ENCODE data around the gene PWP2. TPM values are rescaled to one million over a fixed set of nuclear protein-coding genes. Genes with fewer than 3 reads are reported as not detected.

Gene PWP2
- total RNA-seq, 1 experiment from 2014 or later, result 1.4 TPM

DNA sequence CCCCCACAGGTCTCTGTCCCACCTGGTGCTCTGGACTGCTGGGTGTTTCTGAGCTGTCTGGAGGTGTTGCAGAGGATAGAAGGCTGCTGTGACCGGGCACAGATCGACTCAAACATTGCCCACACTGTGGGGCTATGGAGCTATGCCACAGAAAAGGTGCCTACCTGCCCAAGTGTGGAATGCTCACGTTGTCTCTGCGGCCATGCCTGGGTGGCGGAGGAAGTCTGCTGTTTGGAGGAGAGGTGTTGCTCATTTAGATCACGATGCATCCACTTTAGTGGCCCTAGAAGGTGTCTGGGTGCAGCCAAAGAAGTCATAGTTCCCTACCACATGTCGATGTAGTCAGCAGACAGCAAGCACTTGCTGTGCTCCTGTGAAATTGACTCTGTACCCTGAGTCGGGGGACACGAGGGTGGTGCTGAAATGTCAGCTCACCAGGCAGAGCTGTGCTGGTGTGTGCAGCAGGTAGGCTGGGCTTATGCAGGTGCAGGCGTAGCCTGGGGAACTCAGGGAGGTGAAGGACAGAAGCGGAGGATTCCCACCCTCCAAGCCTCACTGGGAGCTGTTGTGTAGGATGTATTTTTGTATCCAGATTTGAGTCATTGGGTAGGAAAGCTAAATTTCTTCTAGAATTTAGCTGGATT is 32.8 kb upstream of the PWP2 start:
- Histone ChIP-seq H3K27ac (no peak overlapping the region), H3K36me3 (peaks cover 21% of the 10 kb centered on the region), H3K4me1 (no peaks in the 10 kb centered on the region), H3K9me3 (replicated peaks) (no peaks in the 10 kb centered on the region), H3K4me3 (no peak overlapping the region), H3K27me3 (no peaks in the 10 kb centered on the region)
- no peak for DNase-seq

DNA sequence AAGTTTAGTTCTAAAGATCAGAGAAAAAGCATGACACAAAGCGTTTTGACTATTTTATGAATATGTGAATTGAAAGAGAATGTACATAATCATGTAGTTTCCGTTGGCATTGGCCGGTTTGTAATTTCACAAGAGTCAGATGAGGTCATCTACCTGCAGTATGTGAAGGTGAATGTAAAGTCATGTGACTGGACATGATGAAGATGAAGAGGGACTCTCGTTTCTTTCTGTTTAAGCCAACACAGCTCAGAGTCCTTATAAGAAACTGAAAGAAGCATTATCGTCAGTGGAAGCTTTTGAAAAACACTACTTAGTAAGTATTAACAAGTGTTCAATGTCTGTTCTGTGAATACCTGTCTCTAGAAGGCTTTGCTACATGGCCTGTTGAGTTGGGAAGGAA is 30.9 kb upstream of the PWP2 start:
- no peaks in the 10 kb centered on the region for H3K4me1 ChIP-seq
- no peak overlapping the region for H3K27ac ChIP-seq
- DNase-seq, result no peak
- no peak overlapping the region for H3K4me3 ChIP-seq
- H3K9me3 ChIP-seq (replicated peaks), result no peaks in the 10 kb centered on the region
- peaks cover 22% of the 10 kb centered on the region for H3K36me3 ChIP-seq
- no peaks in the 10 kb centered on the region for H3K27me3 ChIP-seq

DNA sequence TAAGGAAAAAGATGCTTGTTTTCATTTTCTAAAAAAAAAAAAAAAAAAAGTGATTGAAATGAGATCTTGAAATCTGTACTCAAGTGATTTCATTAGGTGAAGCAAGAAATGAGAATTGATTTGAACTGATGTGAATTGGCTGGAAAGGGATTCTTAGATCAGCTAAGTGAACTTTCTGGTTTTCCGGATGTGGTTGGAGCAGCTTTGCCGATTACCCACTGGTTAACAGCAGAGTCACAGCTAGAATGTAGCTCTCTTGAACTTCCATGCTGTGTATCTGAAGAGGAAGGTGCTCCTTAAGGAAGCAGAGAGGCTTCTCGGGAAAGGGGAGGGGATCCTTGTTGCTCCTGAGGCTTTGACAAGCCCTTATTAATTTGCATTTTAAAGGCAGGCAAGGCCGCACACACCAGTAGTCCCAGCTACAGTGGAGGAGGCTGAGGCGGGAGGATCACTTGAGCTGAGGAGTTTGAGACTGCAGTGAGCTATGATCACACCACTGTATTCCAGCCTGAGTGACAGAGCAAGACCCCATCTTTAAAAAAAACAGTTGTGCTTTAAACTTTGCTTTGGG is 28.7 kb upstream of the PWP2 start:
- Histone ChIP-seq H3K9me3 (replicated peaks) (no peaks in the 10 kb centered on the region), H3K27ac (no peak overlapping the region), H3K4me3 (no peak overlapping the region), H3K27me3 (no peaks in the 10 kb centered on the region), H3K36me3 (peaks cover 26% of the 10 kb centered on the region), H3K4me1 (no peaks in the 10 kb centered on the region)
- no peak for DNase-seq

DNA sequence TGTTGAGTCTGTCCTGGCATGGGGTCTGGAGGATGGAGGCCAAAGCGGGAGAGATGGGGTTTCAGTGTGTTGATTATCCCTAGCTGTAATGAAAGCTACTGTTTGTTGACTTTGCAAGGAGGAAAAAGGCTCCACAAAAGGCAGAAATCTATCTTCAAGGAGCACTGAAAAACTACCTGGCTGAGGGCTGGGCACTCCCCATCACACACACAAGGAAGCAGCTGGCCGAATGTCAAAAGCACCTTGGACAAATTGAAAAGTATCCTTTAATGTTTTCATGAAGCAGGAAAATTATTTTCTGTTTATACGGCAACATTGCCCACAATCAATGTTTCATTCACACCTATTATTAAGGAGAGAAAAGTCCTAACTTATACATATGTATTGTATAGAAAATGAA is 27.8 kb upstream of the PWP2 start:
- no peak overlapping the region for H3K4me3 ChIP-seq
- no peak for DNase-seq
- H3K27me3 ChIP-seq, result no peaks in the 10 kb centered on the region
- no peak overlapping the region for H3K27ac ChIP-seq
- no peaks in the 10 kb centered on the region for H3K4me1 ChIP-seq
- H3K9me3 ChIP-seq (replicated peaks), result no peaks in the 10 kb centered on the region
- peaks cover 31% of the 10 kb centered on the region for H3K36me3 ChIP-seq

DNA sequence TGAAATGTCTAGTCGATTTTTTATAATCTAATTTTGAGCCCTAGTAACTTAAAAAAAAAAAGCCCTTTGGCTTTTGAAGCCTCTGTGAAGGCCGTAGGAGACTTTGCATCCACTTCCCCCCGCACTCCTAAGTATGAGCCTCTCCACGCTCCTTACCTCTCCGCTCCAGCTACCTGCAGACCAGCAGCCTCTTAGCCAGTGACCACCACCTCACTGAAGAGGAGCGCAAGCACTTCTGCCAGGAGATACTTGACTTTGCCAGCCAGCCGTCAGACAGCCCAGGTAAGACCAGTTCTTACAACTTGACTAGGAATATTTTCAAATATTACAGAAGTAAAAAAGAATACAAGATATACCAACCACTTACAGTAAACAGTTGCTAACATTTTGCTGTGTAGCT is 27.4 kb upstream of the PWP2 start:
- DNase-seq, result no peak
- Histone ChIP-seq H3K27me3 (no peaks in the 10 kb centered on the region), H3K4me3 (no peak overlapping the region), H3K36me3 (peaks cover 31% of the 10 kb centered on the region), H3K9me3 (replicated peaks) (no peaks in the 10 kb centered on the region), H3K4me1 (no peaks in the 10 kb centered on the region), H3K27ac (no peak overlapping the region)

DNA sequence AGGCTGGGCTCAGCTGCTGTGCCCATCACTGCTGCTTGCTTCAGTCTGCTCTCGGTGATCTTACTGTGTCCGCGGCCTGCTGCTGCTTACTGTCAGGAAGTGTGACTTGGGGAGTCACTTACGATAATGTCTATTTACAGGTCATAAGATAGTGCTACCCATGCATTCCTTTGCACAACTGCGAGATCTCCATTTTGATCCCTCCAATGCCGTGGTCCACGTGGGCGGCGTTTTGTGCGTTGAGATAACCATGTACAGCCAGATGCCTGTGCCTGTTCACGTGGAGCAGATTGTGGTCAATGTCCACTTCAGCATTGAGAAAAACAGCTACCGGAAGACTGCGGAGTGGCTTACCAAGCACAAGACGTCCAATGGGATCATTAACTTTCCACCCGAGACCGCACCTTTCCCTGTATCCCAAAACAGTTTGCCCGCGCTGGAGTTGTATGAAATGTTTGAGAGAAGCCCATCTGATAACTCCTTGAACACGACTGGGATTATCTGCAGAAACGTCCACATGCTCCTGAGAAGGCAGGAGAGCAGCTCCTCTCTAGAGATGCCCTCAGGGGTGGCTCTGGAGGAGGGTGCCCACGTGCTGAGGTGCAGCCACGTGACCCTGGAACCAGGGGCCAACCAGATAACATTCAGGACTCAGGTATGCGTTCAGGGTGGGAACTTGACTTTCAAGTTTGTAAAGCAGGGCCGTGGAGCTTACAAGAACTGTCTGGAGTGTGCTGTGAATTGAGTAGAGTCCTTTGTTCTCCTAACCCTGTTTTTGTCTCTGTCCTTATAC is 24.4 kb upstream of the PWP2 start:
- Histone ChIP-seq H3K27me3 (no peaks in the 10 kb centered on the region), H3K36me3 (peaks cover 18% of the 10 kb centered on the region), H3K27ac (no peak overlapping the region), H3K9me3 (replicated peaks) (no peaks in the 10 kb centered on the region), H3K4me1 (peaks cover 2% of the 10 kb centered on the region; the same call in 1 of the 2 replicates), H3K4me3 (no peak overlapping the region)
- no peak for DNase-seq

DNA sequence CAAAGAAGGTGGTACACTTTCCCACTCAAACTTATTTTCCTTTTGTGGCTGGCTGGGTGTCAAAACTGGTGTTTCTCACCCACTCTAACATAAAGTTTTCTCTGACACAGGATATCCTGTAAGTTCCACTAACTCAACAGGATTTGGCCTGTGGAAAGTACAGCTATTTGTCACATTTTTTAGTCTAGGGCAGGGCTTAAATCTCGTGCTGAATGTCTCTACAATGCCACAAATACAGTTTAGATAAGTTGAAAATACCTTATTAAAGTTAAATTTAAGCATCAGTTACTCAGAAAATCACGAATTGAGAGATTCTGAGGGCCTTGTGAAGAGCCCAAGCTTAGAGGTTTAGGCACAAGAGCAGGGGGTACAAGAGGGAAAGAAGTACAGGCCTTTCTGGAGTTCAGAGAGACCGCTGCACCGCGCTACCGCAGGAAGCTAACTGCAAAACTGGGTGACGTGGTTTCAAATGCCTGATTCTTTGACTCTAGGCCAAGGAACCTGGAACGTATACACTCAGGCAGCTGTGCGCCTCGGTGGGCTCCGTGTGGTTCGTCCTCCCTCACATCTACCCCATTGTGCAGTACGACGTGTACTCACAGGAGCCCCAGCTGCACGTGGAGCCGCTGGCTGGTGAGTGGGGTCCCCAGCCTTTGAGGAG is 23.4 kb upstream of the PWP2 start:
- H3K36me3 ChIP-seq, result peaks cover 15% of the 10 kb centered on the region
- H3K4me3 ChIP-seq, result no peak overlapping the region
- no peak for DNase-seq
- H3K9me3 ChIP-seq (replicated peaks), result no peaks in the 10 kb centered on the region
- peaks cover 2% of the 10 kb centered on the region; the same call in 1 of the 2 replicates for H3K4me1 ChIP-seq
- H3K27ac ChIP-seq, result no peak overlapping the region
- H3K27me3 ChIP-seq, result no peaks in the 10 kb centered on the region

DNA sequence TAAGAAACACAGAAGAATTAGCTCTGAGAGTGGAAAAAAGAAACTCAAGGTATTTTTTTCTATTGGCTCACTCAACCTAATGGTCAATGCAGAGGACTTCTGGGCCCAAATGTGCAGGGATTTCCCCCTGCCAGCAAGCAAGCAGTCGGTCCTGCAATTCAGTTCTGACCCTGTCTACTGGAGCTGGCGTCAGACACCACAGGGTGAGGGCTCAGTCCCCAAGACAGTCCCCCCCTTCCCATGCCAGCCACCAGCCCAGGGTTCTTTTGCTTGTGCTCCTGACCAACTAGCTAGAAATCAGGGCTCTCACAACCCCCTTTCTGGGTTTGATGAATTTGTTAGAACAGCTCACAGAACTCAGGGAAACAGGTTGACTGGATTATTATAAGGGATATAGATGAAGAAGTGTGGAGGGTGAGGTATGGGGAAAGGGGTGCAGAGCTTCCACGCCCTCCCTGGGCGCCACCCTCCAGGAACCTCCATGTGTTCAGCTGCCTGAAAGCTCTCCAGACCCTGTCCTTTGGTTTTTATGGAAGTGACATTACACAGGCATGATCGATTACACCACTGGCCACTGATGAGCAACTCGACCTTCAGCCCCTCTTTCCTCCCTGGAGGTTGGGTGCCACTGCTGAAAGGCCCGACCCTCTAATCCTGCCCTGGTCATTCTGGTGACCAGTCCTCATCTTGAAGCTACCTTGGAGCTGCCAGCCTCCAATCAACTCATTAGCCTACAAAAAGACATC is 22.5 kb upstream of the PWP2 start:
- peaks cover 2% of the 10 kb centered on the region; the same call in 1 of the 2 replicates for H3K4me1 ChIP-seq
- DNase-seq, result no peak
- peaks cover 16% of the 10 kb centered on the region for H3K36me3 ChIP-seq
- H3K27me3 ChIP-seq, result no peaks in the 10 kb centered on the region
- H3K27ac ChIP-seq, result no peak overlapping the region
- H3K9me3 ChIP-seq (replicated peaks), result no peaks in the 10 kb centered on the region
- no peak overlapping the region for H3K4me3 ChIP-seq

DNA sequence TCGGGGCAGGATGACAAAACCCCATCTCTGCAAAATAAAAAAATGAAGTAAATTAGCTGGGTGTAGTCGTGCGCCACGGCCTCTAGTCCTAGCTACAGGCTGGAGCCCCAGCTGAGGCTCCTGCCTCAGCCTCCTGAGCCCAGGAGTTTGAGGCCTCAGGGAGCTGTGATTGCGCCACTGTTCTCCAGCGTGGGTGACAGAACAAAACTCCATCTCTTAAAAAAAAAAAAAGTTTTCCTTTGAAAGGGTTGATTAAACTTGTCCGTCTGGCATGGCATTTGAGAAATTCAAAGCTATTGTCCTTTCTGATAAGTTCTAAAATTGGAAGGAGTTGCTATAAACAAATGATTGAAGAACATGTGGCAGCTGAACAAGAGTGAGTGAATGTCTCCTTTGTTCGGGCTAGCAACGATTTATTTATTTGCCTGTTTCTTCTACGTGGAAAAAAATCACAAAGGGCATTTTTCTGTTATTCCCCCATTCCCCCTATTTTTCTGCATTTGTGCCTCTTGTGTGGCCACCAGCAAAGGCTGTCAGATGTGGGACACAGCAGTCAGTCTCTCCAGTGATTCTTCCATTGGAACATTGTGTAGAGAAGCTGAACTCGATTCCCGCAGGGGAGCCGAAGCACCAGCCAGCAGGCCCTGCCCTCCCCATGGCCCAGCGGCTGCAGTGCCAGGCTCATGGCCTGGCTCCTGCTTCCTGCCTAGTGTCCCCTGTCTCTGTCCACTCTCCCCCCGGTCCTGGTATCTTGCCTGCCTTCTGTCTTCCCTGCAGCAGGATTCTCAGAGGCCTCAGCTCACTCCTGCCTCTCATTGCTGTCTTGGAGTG is 21.5 kb upstream of the PWP2 start:
- Histone ChIP-seq H3K9me3 (replicated peaks) (no peaks in the 10 kb centered on the region), H3K36me3 (peaks cover 26% of the 10 kb centered on the region; the same call in 1 of the 2 replicates), H3K27me3 (no peaks in the 10 kb centered on the region), H3K4me3 (no peak overlapping the region), H3K27ac (no peak overlapping the region; the same call in 1 of the 2 replicates), H3K4me1 (peaks cover 2% of the 10 kb centered on the region; the same call in 1 of the 2 replicates)
- DNase-seq, result peak in 1 of 2 experiments; percentile 19

DNA sequence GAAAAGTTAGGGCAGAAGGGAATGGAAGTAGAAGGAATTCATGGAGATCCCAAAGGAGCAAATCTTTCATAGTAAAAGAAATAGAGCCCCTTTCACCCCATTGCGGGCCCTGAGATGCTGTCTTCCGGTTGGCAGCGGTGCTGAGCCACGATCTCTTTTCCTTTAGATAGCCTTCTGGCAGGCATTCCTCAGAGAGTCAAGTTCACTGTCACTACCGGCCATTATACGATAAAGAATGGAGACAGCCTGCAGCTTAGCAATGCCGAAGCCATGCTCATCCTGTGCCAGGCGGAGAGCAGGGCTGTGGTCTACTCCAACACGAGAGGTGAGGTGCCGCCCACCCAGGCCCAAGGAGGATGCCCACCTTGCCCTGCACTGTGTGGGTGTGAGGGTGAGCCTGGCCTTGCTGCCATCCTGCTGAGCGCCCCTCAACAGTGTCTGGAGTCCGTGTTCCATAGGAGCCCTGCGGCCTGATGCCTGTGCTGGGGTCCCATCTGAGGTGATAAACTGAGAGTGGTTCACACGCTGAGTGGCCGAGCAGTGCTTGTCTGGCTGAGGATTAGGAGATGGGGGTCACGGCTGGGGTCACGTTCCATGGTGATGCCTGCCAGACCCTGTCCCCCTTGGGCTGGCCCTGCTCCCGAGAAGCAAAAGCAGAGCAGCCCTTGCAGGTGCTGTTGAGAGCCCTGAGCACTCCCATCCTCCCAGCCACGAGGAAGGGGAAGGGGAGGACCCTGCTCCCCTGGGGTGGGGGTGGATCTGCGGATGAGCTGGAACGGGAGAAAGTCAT is 20.4 kb upstream of the PWP2 start:
- Histone ChIP-seq H3K27me3 (no peaks in the 10 kb centered on the region), H3K9me3 (replicated peaks) (no peaks in the 10 kb centered on the region), H3K27ac (no peak overlapping the region), H3K4me3 (no peak overlapping the region), H3K4me1 (peaks cover 2% of the 10 kb centered on the region; the same call in 1 of the 2 replicates), H3K36me3 (peaks cover 23% of the 10 kb centered on the region; the same call in 1 of the 2 replicates)
- no peak for DNase-seq

DNA sequence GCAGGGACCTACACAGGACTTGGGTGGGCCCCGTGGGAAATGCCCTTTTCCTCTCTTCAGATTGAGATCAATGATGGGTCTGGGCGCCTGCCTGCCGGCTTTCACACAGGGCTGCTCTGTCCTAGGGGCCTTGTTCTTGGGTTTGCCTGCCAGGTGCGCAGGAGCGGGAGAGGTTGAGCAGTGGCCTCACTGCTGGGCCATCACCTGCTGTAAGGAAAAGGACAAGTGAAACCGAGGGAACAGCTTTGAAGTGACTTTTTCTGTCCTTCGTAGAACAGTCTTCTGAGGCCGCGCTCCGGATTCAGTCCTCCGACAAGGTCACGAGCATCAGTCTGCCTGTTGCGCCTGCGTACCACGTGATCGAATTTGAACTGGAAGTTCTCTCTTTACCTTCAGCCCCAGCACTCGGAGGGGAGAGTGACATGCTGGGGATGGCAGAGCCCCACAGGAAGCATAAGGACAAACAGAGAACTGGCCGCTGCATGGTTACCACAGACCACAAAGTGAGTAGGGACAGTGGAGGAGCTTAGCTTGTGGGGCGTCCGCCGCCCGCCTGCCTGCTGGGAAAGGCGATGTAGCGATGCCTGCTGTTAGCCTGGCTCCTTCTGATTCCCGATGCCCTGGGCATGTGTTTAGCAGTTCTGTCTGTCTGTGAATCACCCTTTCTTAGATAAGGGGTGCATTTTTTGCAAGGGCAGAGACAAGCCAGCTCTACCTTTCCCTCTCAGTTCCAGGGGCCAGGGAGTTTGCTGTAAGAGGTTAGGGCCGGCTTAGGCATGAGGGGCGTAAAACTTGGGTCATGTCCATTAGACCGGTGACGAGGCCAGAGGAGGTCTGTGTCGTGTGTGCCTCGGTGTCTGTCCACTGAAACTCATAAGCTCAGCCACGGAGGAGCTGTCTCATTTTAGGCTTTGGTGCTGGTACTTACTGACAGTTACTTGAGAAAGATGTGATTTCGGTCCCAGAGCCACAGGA is 19.5 kb upstream of the PWP2 start:
- Histone ChIP-seq H3K27me3 (no peaks in the 10 kb centered on the region), H3K4me1 (peaks cover 2% of the 10 kb centered on the region; the same call in 1 of the 2 replicates), H3K9me3 (replicated peaks) (no peaks in the 10 kb centered on the region), H3K27ac (no peak overlapping the region), H3K36me3 (peaks cover 28% of the 10 kb centered on the region; the same call in 1 of the 2 replicates), H3K4me3 (no peak overlapping the region)
- no peak for DNase-seq

DNA sequence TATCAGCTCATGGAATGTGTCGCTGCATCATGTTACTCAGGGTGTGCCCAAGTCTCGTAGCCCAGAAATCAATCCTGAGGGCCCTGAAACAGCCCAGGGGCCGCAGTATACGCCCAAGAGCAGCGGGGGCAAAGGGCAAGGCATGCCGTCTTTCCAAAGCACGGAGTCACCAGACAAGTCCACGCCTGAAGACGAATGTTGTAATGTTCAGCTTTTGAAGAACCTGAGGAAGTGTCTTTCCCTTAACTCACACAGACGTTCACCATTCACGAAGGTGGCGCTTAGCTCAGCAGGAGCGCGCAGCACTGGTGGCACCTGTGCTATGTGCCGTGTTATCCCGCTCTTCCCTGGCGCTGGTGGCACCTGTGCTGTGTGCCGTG is 18.8 kb upstream of the PWP2 start:
- Histone ChIP-seq H3K9me3 (replicated peaks) (no peaks in the 10 kb centered on the region), H3K4me3 (no peak overlapping the region), H3K36me3 (peaks cover 28% of the 10 kb centered on the region; the same call in 1 of the 2 replicates), H3K27me3 (no peaks in the 10 kb centered on the region), H3K4me1 (peaks cover 2% of the 10 kb centered on the region; the same call in 1 of the 2 replicates), H3K27ac (no peak overlapping the region)
- no peak for DNase-seq

All from SJCRH30 (cell line).